ENCODE data around the gene ATAD1.

GRCh38 chr10:87722716-87723115, 95.3 kb downstream of the ATAD1 start:
- TF ChIP-seq CTCF (conservative IDR thresholded peaks at IDR 0.05) (no peak), EZH2 (IDR thresholded peaks at IDR 0.05; ENCODE audit: low read depth) (no peak)
